HepG2 (cell line): ENCODE results near the gene RDH8. TPM values are rescaled to one million over a fixed set of nuclear protein-coding genes. Genes with fewer than 3 reads are reported as not detected.

Experiments used
- FOXM1 ChIP-seq: sonication (generic); formaldehyde crosslinking; IDR thresholded peaks from 2 replicates; pipeline ENCODE4 v1.5.0; 2020; ENCODE audit warnings: missing genetic modification reagents
- FOXO1 ChIP-seq: sonication (generic); formaldehyde crosslinking; IDR thresholded peaks from 2 replicates; pipeline ENCODE4 v1.4.0; 2020; ENCODE audit warnings: missing genetic modification reagents
- HDAC2 ChIP-seq: sonication (generic); formaldehyde crosslinking; IDR thresholded peaks from 2 replicates; pipeline ENCODE4 v1.4.0; 2020; ENCODE audit warnings: missing genetic modification reagents
- KAT7 ChIP-seq: IDR thresholded peaks from 2 replicates; pipeline ENCODE4 v1.6.1; 2018; ENCODE audit warnings: borderline replicate concordance, missing compliant biosample characterization
- MEIS1 ChIP-seq: sonication (generic); formaldehyde crosslinking; IDR thresholded peaks from 2 replicates; pipeline ENCODE4 v1.9.0; 2021; ENCODE audit warnings: mild to moderate bottlenecking, missing genetic modification reagents, moderate library complexity, borderline replicate concordance
- MLX ChIP-seq: IDR thresholded peaks from 2 replicates; pipeline ENCODE4 v1.6.1; 2016
- MXI1 ChIP-seq: IDR thresholded peaks from 3 replicates; pipeline ENCODE4 v1.6.1; 2012; ENCODE audit warnings: low read depth, low read length, inconsistent platforms, borderline replicate concordance
- NKX3-1 ChIP-seq: sonication (generic); formaldehyde crosslinking; IDR thresholded peaks from 2 replicates; pipeline ENCODE4 v1.5.0; 2020; ENCODE audit warnings: missing genetic modification reagents
- PATZ1 ChIP-seq: sonication (generic); formaldehyde crosslinking; IDR thresholded peaks from 2 replicates; pipeline ENCODE4 v1.4.0; 2020; ENCODE audit warnings: missing genetic modification reagents
- PLRG1 ChIP-seq: fragments of 450-650 bp; conservative IDR thresholded peaks from 2 replicates; pipeline ENCODE4 v1.6.1; 2016
- RCOR2 ChIP-seq: IDR thresholded peaks from 2 replicates; pipeline ENCODE4 v1.6.1; 2016; ENCODE audit warnings: missing biosample characterization, missing genetic modification reagents
- REXO4 ChIP-seq: sonication (generic); formaldehyde crosslinking; IDR thresholded peaks from 2 replicates; pipeline ENCODE4 v1.8.0; 2022; ENCODE audit warnings: missing genetic modification reagents, mild to moderate bottlenecking, borderline replicate concordance
- SAP130 ChIP-seq: IDR thresholded peaks from 2 replicates; pipeline ENCODE4 v1.6.1; 2016; ENCODE audit warnings: low read depth
- SOX13 ChIP-seq, 3 experiments: fragments of 450-650 bp in 1 of 3; sonication (generic) in 1 of 3; formaldehyde crosslinking in 1 of 3; IDR thresholded peaks in 2 of 3; conservative IDR thresholded peaks in 1 of 3; 2 replicates each; pipeline versions ENCODE4 v1.5.0 to v1.6.1; 2016 to 2020; ENCODE audit warnings: antibody characterized with exemption in 1 of 3, mild to moderate bottlenecking in 1 of 3, missing compliant biosample characterization in 1 of 3, missing genetic modification reagents in 1 of 3, moderate library complexity in 1 of 3
- ZBTB43 ChIP-seq: sonication (generic); formaldehyde crosslinking; conservative IDR thresholded peaks from 2 replicates; pipeline ENCODE4 v1.4.0; 2020; ENCODE audit warnings: missing genetic modification reagents
- ZFP36 ChIP-seq: fragments of 150-350 bp; IDR thresholded peaks from 2 replicates; pipeline ENCODE4 v1.6.1; 2018; ENCODE audit warnings: borderline replicate concordance, low read length, low read depth; ENCODE audit not compliant: partially characterized antibody
- ZFP91 ChIP-seq: sonication (generic); formaldehyde crosslinking; IDR thresholded peaks from 2 replicates; pipeline ENCODE4 v1.9.0; 2022; ENCODE audit warnings: missing genetic modification reagents, mild to moderate bottlenecking, borderline replicate concordance
- ZMAT3 ChIP-seq: sonication (generic); formaldehyde crosslinking; conservative IDR thresholded peaks from 2 replicates; pipeline ENCODE4 v1.7.0; 2021; ENCODE audit warnings: missing genetic modification reagents
- ZNF292 ChIP-seq: sonication (generic); formaldehyde crosslinking; IDR thresholded peaks from 2 replicates; pipeline ENCODE4 v1.8.1; 2022; ENCODE audit warnings: mild to moderate bottlenecking, low read depth, missing genetic modification reagents, borderline replicate concordance
- ZNF362 ChIP-seq: sonication (generic); formaldehyde crosslinking; IDR thresholded peaks from 2 replicates; pipeline ENCODE4 v1.4.0; 2020; ENCODE audit warnings: missing genetic modification reagents, mild to moderate bottlenecking, borderline replicate concordance
- ZNF614 ChIP-seq: IDR thresholded peaks from 2 replicates; pipeline ENCODE4 v1.6.1; 2018; ENCODE audit warnings: missing biosample characterization, missing genetic modification reagents, inconsistent platforms, borderline replicate concordance
- ZNF775 ChIP-seq: sonication (generic); formaldehyde crosslinking; IDR thresholded peaks from 2 replicates; pipeline ENCODE4 v1.4.0; 2020; ENCODE audit warnings: missing genetic modification reagents, mild to moderate bottlenecking, moderate library complexity, borderline replicate concordance
- ZNF790 ChIP-seq: sonication (generic); formaldehyde crosslinking; IDR thresholded peaks from 2 replicates; pipeline ENCODE4 v1.8.0; 2022; ENCODE audit warnings: missing genetic modification reagents, mild to moderate bottlenecking, borderline replicate concordance
- polyA plus RNA-seq, 8 experiments: library from polyadenylated mRNA; depleted of rRNA in 3 of 8; stranded (reverse) in 7 of 8; unstranded in 1 of 8; fragments of >200 nt; fragmentation: Illumina TruSeq in 4 of 8; extraction: Trizol in 4 of 8; gene quantifications; 2 replicates each; pipeline versions ENCODE4 v1.2.1 to v1.2.3, GENCODE V29; 2011 to 2016; ENCODE audit warnings: low read depth in 4 of 8, missing spikeins in 1 of 8, mixed read lengths in 1 of 8; ENCODE audit not compliant: insufficient read depth in 1 of 8
- total RNA-seq, 5 experiments: library from RNA; depleted of rRNA; stranded (reverse); fragments of >200 nt; fragmentation: Illumina TruSeq; extraction: Trizol; gene quantifications; 2 replicates each; pipeline ENCODE4 v1.2.3, GENCODE V29; 2016; ENCODE audit warnings: low read depth in 1 of 5

The RDH8 gene
- total and polyA plus RNA-seq, 2 of the 13 experiments (the other 11 are each of a cell fraction or from before 2014, with no cell fraction given), result not detected

- peak; percentile 75; the same call in 1 of the 3 replicates for TF ChIP-seq MXI1
- 0 out of 2 replicates have a peak, but pooled peaks have one; percentile 42 for TF ChIP-seq MEIS1 (CRISPR knock-in tag)
- peak; percentile 75; the same call in 1 of the 2 replicates for TF ChIP-seq ZNF292 (CRISPR knock-in tag)
- peak; percentile 40; the same call in 1 of the 2 replicates for TF ChIP-seq ZFP91 (CRISPR knock-in tag)
- no peak for TF ChIP-seq ZMAT3 (CRISPR knock-in tag)
- TF ChIP-seq FOXO1 (CRISPR knock-in tag), result peak; percentile 66; the same call in 1 of the 2 replicates
- no peak for TF ChIP-seq SOX13 (IDR thresholded peaks at IDR 0.05)
- peak in 1 of 2 experiments; percentile 55; a peak in 1 of 4 replicates for TF ChIP-seq SOX13 (CRISPR knock-in tag; conservative IDR thresholded peaks at IDR 0.05 in 1 of 2, IDR thresholded peaks at IDR 0.05 in 1 of 2)
- TF ChIP-seq PATZ1, result peak; percentile 65; the same call in 1 of the 2 replicates
- no peak for TF ChIP-seq NKX3-1 (CRISPR knock-in tag)
- no peak for TF ChIP-seq PLRG1
- no peak for TF ChIP-seq REXO4
- no peak for TF ChIP-seq ZNF775
- TF ChIP-seq ZFP36, result no peak
- peak; percentile 45; the same call in 1 of the 2 replicates for TF ChIP-seq RCOR2
- TF ChIP-seq HDAC2, result peak; percentile 77; the same call in 1 of the 2 replicates
- TF ChIP-seq ZNF790 (CRISPR knock-in tag), result no peak
- peak; percentile 74 for TF ChIP-seq SAP130 (CRISPR knock-in tag)
- 0 out of 2 replicates have a peak, but pooled peaks have one; percentile 65 for TF ChIP-seq MLX
- TF ChIP-seq ZNF362 (CRISPR knock-in tag), result peak; percentile 65; the same call in 1 of the 2 replicates
- TF ChIP-seq KAT7 (CRISPR knock-in tag), result no peak
- peak; percentile 40; the same call in 1 of the 2 replicates for TF ChIP-seq ZNF614 (CRISPR knock-in tag)
- TF ChIP-seq ZBTB43 (CRISPR knock-in tag), result no peak
- TF ChIP-seq FOXM1 (CRISPR knock-in tag), result no peak
Measured at GRCh38 chr19:10001899-10002298, 11.4 kb upstream of the RDH8 start (continued).
